D341Med (cell line): ENCODE results near the gene GPR18.
"Not testable (repeated sequence)": the region's sequence is repeated elsewhere in the genome, so short reads cannot be mapped to it uniquely, and the experiment has no call there.

Source experiments
- DNase-seq: peaks from one replicate; pipeline ENCODE4 v3.0.0; 2012; ENCODE audit warnings: low spot score

The GPR18 gene

DNA sequence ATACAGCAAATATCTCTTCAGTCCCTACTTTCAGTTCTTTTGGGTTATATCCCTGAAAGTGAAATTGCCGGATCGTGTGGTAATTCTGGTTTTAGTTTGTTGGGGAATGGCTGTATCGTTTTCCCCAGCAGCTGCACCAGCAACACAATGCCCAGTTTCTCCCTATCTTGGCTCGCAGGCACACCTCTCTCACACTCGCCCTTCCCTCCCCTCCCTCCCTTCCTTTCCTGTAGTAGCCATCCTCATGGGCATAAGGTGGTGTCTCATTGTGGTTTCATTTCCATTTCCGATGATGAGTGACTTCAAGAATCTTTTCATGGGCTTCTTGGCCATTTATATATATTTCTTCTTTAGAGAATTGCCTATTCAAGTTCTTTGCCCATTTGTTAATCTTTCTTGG is 8.6 kb upstream of the GPR18 start:
- no peak for DNase-seq

DNA sequence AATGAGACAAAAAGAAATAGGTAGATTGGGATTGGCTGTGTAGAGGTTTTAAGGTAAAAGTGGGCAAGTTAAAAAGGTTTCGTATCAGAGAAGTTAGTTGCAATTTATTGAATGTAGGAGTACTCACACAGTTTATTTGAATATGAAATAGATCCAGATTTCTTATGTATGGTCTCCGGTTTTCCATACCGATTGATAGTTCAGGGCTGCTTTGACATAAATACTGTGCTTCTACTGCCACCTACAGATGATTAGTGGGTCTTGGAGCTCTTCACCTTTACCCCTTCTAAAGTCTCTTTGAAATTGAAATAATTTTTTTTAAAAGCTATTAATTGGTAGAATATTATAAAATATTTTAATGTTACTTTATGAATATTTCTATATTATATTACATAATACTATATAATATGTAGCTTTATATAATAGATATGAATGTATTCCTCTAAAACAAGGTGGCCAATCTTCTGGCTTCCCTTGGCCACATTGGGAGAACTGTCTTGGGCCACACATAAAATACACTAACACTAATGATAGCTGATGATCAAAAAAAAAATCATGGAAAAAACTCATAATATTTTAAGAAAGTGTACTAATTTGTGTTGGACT is 7.7 kb upstream of the GPR18 start:
- peak; percentile 51 for DNase-seq

DNA sequence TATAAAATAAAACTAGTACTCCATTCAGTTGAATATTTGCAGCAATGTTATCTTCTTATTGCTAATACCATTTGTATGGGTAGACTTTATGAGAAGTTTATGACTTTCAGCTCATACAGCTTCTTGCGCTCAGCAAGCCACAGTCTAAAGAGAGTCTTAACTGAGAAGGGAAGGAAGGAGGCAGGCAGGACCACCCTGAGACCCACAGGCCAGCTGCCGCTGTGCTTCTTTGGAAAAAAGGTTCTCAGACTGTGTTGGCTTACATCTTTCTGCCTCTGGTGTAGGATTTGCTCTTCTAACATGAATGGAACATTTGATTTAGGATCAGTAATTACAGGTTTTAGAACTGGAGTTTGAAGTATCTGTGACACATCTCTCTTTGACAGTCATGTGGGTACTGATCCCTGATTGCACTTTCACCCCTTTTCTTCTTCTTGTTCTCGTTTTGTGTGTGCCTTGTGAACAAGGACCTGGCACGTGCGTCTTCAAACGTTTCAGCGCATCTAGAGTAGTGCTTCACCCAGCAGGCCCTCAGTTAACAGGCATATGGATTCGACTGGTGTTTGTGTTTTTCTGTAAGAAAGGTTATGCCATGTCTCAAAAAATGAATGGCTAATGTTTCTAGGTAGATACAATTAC is 7.1 kb upstream of the GPR18 start:
- no peak for DNase-seq

DNA sequence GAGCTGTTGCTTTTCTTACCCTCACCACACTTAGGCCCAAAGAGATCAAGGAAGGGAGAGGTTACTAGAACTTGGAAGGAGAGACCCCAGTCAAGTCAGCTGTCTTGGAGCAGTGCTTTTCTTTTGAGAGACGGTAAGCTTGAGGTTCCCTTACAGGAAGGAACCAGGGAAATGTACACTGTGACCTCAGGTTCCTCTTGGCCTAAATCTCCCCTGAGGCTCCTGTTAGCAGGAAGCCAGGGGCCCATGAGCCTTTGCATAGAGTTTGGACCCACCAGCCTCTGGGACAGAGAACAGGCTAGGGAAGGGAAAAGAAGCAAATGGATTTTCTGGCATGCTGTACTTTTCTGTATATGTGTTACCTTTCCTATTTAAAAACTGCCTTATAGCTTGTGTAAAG is 5.9 kb upstream of the GPR18 start:
- DNase-seq: no peak

DNA sequence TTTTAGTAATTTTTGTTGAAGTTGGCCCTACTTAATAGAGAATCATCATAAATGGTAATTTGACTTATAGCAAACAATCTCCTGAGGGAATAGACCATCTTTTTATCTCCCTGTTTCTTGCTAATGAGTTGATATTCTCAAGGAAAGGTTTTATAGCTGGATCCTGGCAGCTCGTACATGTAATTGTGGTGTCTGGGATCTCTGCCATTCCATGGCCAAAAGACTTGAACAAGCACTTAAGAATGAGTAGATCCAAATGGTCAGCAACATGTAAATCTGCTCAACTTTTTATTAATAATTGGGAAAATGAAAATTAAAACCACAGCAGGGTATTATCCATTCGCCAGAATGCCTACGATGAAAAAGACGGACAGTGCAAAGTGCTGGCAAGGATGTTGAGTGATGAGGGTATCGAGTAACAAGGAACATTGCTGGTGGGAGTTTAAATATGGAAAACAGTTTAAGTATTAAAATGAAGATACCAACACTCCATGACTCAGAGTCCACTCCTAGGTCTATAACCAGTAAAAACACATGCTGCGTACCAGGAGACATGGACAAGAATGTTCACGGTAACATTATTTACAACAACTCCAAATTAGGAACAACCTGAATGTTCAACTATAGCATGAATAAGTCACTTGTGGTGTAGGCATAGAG is 5.1 kb upstream of the GPR18 start:
- DNase-seq: no peak

DNA sequence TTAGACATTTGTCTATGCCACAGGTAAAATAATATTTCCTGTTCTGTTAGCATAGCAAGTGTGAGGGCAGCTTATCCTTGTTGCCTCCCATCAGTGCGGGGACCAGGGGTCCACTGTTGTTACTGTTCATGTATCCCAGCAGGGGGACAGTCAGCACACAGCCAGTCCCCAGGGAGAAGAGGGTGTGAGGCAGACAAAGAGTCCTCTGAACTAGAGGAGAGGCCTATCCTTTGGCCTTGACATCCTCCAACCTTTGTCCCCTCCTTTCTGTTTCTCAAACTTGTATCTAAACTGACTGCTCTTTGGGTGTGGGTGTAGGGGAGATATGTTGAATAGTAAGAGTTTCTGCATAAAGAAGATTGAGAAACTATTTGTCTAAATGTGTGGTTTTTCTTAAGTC is 2.9 kb upstream of the GPR18 start:
- DNase-seq: no peak

DNA sequence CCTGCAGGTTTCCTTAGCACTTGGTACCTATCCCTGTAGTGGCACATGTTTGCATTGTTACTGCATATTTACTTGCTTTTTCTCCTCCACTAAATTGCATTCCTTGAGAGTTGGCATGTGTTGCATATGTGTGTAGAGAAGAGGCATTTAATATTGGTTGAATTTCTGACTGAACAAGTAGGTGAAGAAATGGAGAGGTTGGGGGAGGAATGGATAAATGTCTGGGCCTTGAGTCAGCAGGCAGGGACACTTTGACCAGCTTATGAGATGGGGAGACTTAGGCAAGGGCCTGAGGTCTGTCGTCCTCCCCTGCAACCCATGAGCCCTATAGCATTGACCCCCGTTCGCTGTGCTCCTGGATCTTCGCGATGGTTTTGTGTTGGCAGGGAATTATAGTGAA is 2.0 kb upstream of the GPR18 start:
- DNase-seq: no peak

DNA sequence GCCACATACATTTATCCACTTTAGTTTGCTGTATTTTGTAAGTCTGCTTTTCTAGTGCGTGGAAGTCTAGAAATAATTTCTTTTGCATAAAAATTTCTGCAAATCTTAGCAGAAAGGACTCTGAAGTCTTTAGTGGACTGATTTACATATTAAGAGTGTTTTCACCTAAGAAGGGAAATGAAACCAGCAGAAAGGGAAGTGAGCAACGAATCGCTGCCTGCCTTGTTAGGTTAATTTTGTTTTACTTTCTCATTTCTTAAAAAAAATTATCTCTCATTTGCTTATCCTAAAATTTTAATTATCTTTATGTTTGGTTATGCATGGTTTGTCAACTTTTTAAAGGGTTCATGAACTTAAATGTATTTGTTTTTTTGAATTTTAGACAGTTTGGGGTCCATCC is 767 bp upstream of the GPR18 start:
- no peak for DNase-seq

DNA sequence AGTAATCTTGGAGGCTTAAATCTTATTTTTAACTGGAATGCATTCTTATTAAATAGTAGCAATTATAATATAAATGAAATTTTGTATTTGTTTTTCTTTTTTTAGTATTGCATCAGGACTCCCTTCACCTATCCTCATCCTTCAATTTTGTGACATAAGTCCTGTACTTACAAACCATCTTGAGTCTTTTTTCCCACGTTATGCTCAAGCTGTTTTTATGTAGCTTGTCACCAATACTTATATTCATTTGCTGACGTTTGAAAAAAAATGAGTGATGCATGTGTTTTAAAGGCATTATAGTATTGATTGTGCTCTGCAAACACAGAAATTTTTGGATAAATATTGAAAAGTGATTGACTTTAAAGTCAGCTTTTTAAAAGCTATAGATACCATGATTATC is 888 bp downstream of the GPR18 start:
- no peak for DNase-seq

DNA sequence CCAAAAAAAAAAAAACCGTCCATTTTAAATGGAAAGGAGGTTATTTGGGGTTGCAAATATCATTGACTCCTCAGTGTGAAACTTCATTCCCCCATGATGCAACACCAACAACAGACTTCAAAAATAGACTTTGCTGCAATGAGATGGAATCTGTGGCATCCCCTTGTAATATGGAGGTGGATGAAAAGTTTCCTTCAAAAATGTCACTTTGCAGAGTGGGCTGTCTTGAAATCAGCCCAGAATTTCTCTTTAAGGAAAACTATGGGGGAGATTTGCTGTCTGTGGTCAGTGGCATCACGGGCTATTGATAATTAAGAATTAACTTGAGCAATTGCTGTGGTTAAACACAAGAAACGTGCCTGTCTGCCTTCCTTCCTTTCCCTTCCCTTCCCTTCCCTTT is 1.5 kb downstream of the GPR18 start:
- DNase-seq: no peak

DNA sequence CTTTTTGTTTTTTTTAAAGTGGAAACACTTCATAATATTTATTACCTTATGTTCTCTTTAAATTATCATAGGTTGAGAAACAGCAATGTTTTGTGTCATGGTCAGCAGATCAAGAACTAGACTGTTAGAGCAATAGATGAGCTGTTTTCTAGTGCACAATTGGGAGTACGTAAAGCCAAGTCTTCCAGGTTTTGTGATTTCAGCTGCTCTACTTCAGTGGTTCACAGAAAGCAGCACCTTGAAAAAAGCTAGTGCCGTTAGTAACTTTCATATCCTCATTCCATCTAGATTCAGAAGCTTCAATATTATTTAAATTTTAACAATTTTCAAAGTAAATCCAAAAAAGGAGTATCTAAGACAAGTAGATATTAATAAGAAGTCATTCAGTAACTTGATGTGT is 1.9 kb downstream of the GPR18 start:
- no peak for DNase-seq

DNA sequence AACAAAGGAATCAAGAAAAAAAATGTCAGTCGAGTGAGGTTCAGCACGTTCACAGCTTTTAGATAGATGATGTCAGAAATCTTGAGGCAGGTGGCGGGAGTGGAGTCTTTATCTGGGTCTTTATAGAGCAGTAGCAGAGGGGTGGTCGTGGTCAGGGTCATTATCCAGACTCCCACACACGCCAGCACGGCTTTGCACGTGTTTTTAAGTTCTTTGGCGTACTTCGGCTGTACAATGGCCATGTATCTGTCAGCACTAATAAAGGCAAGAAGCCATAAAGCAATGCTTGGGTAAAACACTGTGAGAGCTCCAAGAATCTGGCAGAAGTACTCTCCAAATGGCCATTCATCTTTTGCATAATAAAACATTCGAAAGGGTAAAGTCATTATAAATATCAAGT is 2.9 kb downstream of the GPR18 start:
- DNase-seq: no peak

DNA sequence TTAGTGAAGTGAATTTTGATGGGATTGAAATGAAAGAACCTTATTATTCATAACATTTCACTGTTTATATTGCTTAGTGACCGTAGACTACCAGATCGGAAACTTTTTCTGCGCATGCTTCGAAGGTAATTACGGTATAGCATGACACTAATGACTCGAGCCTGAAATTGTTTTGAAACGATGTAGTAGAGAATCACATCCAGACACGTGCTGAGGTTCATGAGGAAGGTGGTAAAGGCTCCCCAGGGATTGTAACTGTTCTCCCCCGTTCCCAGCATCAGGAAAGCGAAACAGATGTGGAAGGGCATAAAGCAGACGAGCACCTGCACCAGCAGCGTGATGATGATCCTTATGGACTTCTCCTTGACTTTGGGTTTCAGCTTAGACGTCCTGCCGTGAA is 3.3 kb downstream of the GPR18 start:
- DNase-seq: no peak

DNA sequence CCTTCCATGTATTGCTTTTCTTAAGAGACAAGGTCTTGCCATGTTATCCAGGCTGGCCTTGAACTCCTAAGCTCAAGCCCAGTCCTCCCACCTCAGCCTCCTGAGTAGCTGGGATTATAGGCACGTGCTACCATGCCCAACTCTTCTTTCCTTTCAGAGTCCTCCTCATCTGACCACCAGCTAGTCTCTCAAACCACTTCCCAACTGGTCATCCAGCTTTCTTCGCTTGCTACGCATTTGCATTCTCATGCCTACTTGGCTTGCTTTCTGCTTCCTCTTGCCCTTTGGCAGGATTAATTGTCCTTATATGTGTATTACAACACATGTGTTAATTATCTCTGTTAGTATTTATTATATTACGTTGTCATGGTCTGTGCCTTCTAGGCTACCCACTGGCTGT is 6.3 kb downstream of the GPR18 start:
- no peak for DNase-seq

DNA sequence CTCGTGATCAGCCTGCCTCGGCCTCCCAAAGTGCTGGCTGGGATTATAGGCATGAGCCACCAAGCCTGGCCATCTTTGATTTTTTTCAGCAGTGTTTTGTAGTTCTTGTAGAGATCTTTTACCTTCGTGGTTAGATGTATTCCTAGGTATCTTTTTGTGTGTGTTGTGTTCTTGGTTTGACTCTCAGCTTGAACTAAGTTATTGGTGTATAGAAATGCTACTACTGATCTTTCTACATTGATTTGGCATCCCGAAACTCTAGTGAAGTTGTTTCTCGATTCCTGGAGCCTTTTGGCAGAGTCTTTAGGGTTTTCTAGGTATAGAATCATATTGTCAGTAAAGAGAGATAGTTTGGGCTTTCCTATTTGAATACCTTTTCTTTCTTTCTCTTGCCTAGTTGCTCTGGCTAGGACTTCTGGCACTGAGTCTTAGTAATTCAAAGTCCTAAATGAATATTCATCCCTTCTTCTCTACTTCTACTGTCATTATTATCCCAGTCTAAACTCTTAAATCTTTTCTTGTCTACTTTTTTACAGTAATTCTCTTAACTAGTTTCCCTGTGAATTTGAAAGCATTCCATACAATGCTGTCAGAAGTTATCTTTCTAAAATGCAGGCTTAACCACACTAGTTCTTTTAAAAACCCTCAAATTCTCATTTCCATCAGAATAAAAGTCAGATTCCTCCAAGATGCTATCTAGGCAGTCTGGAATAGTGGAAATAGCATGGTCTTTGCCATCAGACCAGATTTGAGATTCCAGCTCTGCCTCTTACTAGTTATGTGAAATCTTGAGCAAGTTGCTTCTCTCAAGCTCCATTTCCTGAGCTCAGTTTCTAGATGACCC is 7.0 kb downstream of the GPR18 start:
- no peak for DNase-seq

DNA sequence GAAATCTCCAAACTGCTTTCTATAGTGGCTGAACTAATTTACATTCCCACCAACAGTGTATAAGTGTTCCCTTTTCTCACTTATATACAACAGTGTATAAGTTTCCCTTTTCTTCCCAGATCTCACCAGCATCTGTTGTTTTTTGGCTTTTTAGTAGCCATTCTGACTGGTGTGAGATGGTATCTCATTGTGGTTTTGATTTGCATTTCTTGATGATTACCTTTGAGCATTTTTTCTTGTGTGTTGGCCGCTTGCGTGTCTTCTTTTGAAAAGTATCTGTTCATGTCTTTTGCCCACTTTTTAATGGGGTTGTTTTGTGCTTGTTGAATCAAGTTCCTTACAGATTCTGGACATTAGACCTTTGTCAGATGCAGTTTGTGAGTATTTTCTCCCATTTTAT is 8.6 kb downstream of the GPR18 start:
- not testable (repeated sequence) for DNase-seq

DNA sequence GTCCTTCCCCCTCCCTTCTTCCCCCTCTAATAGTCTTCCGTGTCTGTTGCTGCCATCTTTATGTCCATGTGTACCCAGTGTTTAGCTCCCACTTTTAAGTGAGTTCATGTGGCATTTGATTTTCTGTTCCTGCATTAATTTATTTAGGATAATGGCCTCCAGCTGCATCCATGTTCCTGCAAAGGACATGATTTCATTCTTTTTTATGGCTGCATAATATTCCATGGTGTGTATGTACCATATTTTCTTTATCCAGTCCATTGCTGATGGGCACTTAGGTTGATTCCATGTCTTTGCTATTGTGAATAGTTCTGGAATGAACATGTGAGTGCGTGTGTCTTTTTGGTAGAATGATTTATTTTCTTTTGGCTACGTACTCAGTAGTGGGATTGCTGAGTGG is 9.0 kb downstream of the GPR18 start:
- DNase-seq: not testable (repeated sequence)

DNA sequence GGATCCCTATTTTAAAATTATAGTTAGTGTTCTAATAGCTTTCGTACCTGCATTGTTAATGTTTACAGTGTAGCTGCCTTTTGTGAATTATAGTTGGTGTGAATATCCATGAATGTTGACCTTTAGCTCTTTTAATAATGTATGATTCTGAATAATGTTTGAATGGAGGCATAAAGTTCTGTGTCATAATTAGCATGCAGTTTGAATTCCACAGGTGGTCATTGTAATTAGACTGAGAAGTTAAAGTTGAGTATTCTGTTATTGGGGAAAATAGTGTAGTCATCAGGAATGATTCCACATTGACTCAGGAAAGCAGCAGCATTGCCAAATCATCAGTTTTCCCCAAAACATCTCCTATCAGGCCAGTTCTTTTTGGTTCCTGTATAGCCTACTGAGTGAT is 12.1 kb downstream of the GPR18 start:
- no peak for DNase-seq

DNA sequence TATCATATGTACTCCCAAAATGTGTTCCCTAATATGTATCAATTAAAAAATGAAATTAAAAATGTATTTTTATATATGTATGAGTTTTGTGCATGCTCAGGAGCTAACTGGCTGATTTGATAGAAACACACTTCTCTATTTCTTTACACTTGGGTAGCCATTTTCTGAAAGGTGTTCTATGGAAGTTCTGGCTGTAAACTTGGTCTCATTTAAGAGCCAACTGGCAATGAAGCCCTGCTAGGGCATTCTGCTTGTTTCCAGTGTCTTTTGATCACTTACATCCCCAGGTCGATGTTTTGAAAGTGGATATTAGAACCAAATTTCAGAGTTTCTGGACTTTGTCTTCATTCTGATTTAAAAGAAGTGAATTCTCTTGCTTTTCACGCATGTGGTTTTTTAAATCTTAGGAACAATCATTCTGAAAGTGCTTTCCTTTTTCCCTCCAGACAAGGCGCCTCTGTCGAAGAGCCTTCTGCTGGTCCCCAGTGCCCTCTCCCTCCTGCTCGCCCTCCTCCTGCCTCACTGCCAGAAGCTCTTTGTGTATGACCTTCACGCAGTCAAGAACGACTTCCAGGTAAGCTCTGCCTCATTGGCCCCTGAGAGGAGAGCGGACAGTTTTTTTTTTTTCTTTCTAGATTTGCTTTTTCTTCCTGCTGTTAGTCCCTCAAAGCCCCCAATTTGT is 20.1 kb downstream of the GPR18 start:
- no peak for DNase-seq

DNA sequence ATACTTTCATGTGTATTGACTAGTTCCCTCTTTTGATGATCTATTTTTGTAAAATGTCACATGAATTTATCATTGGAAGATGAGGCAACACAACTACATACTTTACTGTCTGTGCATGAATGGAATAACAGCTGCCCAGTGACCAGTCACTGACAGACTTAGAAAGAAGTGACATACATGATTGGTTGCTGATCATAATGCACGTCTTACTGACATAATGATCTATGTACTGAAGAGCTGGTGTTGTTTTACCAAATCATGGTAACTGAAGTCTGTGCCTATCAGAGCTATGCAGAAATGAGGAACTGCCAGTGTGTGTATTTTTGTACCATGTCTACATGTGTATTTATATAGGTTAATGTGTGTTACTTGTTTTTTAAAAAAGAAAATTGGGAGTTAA is 26.5 kb downstream of the GPR18 start:
- DNase-seq: no peak

DNA sequence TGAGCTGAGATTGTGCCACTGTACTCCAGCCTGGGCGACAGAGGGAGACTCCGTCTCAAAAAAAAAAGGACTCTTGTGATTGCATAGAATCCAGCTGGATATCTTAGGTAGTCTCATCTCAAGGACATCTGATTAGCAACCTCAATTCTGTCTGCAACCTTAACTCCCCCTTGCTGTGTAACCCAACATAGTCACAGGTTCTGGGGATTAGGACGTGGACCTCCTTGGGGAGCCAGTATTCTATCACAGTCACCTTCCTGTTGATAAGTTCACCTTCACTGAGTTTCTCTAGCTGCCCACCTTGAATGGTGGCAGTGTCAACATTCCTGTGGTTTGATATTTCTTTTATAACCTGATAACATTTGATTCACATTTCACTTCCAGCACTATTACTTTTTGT is 27.2 kb downstream of the GPR18 start:
- no peak for DNase-seq

DNA sequence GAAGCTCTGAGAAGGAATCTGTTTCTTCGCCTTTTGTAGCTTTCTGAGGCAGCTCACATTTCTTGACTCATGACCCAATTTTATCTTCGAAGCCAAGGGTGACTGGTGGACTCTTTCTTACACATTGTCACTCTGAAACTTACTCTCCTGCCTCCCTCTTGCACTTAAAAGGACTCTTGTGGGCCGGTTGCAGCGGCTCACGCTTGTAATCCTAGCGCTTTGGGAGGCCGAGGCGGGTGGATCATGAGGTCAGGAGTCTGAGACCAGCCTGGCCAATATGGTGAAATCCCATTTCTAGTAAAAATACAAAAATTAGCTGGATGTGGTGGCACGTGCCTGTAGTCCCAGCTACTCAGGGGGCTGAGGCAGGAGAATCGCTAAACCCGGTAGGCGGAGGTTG is 27.6 kb downstream of the GPR18 start:
- DNase-seq: not testable (repeated sequence)
